HepG2 (cell line): ENCODE data around the gene PGAP3. TPM values are rescaled to one million over a fixed set of nuclear protein-coding genes. Genes with fewer than 3 reads are reported as not detected.

Experiments
- MED8 ChIP-seq: sonication (generic); formaldehyde crosslinking; IDR thresholded peaks from 2 replicates; pipeline ENCODE4 v1.8.1; 2023; ENCODE audit warnings: mild to moderate bottlenecking, missing genetic modification reagents; ENCODE audit not compliant: insufficient replicate concordance
- PAF1 ChIP-seq: IDR thresholded peaks from 2 replicates; pipeline ENCODE4 v1.6.1; 2016; ENCODE audit warnings: missing genetic modification reagents, missing compliant biosample characterization
- RBM22 ChIP-seq: fragments of 200-400 bp; formaldehyde crosslinking; optimal IDR thresholded peaks from 2 replicates; pipeline ENCODE3; 2017; ENCODE audit warnings: mild to moderate bottlenecking, low read length, moderate library complexity
- REL ChIP-seq: sonication (generic); formaldehyde crosslinking; conservative IDR thresholded peaks from 2 replicates; pipeline ENCODE4 v1.8.0; 2022; ENCODE audit warnings: mild to moderate bottlenecking, missing genetic modification reagents, moderate library complexity
- SP140L ChIP-seq: sonication (generic); formaldehyde crosslinking; IDR thresholded peaks from 2 replicates; pipeline ENCODE4 v1.4.0; 2020; ENCODE audit warnings: missing genetic modification reagents, borderline replicate concordance
- ZFX ChIP-seq: sonication (generic); formaldehyde crosslinking; IDR thresholded peaks from 2 replicates; pipeline ENCODE4 v1.4.0; 2020; ENCODE audit warnings: mild to moderate bottlenecking, low read depth, missing genetic modification reagents, moderate library complexity
- ZFY ChIP-seq: sonication (generic); formaldehyde crosslinking; IDR thresholded peaks from 2 replicates; pipeline ENCODE4 v1.4.0; 2020; ENCODE audit warnings: missing genetic modification reagents
- ZNF33A ChIP-seq: sonication (generic); formaldehyde crosslinking; IDR thresholded peaks from 2 replicates; pipeline ENCODE4 v1.5.1; 2020; ENCODE audit warnings: missing genetic modification reagents, mild to moderate bottlenecking, moderate library complexity, borderline replicate concordance
- ZNF383 ChIP-seq: sonication (generic); formaldehyde crosslinking; IDR thresholded peaks from 2 replicates; pipeline ENCODE4 v1.4.0; 2020; ENCODE audit warnings: missing genetic modification reagents, mild to moderate bottlenecking, borderline replicate concordance
- ZNF788 ChIP-seq: sonication (generic); formaldehyde crosslinking; IDR thresholded peaks from 2 replicates; pipeline ENCODE4 v1.5.0; 2020; ENCODE audit warnings: mild to moderate bottlenecking, missing genetic modification reagents, borderline replicate concordance
- ZNF891 ChIP-seq: sonication (generic); formaldehyde crosslinking; IDR thresholded peaks from 2 replicates; pipeline ENCODE4 v1.5.0; 2020; ENCODE audit warnings: mild to moderate bottlenecking, missing genetic modification reagents
- polyA plus RNA-seq, 8 experiments: library from polyadenylated mRNA; depleted of rRNA in 3 of 8; stranded (reverse) in 7 of 8; unstranded in 1 of 8; fragments of >200 nt; fragmentation: Illumina TruSeq in 4 of 8; extraction: Trizol in 4 of 8; gene quantifications; 2 replicates each; pipeline versions ENCODE4 v1.2.1 to v1.2.3, GENCODE V29; 2011 to 2016; ENCODE audit warnings: low read depth in 4 of 8, missing spikeins in 1 of 8, mixed read lengths in 1 of 8; ENCODE audit not compliant: insufficient read depth in 1 of 8
- total RNA-seq, 5 experiments: library from RNA; depleted of rRNA; stranded (reverse); fragments of >200 nt; fragmentation: Illumina TruSeq; extraction: Trizol; gene quantifications; 2 replicates each; pipeline ENCODE4 v1.2.3, GENCODE V29; 2016; ENCODE audit warnings: low read depth in 1 of 5
- TF ChIP-seq, protein P1 (sequence below): sonication (generic); formaldehyde crosslinking; IDR thresholded peaks from 2 replicates; pipeline ENCODE4 v1.5.0; 2020; ENCODE audit warnings: mild to moderate bottlenecking, missing genetic modification reagents
- TF ChIP-seq, protein P2 (sequence below): sonication (generic); formaldehyde crosslinking; IDR thresholded peaks from 2 replicates; pipeline ENCODE4 v1.4.0; 2020; ENCODE audit warnings: missing genetic modification reagents
- TF ChIP-seq, protein P3 (sequence below): sonication (generic); formaldehyde crosslinking; IDR thresholded peaks from 2 replicates; pipeline ENCODE4 v1.4.0; 2020; ENCODE audit warnings: missing genetic modification reagents
- TF ChIP-seq, protein P4 (sequence below): IDR thresholded peaks from 2 replicates; pipeline ENCODE4 v1.6.1; 2016; ENCODE audit warnings: mild to moderate bottlenecking

The PGAP3 gene
- total and polyA plus RNA-seq, 2 of the 13 experiments (the other 11 are each of a cell fraction or from before 2014, with no cell fraction given): 11.9 to 14.6 TPM

DNA sequence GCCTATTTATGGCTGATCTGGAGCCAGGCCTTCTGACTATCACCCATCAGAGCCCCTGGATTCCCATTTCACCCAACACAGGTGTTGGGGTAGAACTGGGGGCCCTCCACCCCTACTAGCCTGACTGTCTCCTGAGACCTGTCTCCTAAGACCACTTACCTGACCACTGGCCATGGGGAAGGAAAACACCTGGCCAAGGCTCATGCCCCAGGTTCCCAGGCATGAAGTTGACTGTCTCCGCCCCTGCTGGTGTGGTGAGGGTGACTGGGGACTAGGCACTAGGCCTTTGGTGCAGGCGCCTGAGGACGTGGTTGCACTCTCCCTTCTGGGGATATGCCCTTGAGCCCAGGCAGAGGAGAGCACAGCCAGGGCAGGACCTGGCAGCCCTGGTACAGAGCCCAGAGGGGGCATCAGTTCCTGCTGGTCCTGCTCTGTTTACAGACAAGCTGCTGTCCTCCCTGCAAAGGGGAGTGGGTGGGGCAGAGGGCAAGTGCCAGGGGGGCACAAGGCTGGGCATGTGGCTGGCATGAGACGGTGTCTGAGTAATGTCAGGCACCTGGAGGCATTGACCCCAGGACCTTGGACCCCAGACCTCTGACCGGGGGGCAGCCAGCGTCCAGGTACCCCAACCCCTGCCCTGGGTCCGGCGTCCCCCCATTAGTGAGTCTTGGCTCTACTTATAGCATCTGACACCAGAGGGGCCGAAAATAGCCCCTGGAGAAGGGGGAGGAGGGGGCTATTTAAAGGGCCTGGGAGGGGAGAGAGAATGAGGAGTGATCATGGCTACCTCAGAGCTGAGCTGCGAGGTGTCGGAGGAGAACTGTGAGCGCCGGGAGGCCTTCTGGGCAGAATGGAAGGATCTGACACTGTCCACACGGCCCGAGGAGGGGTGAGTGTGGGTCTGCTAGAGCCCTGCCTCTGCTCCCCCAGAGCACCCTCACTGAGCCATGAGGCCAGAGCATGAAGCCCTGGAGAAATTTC lies 23.0 kb downstream of the PGAP3 start, which contains the start of gene TCAP (continued):
- TF ChIP-seq, protein P1, sequence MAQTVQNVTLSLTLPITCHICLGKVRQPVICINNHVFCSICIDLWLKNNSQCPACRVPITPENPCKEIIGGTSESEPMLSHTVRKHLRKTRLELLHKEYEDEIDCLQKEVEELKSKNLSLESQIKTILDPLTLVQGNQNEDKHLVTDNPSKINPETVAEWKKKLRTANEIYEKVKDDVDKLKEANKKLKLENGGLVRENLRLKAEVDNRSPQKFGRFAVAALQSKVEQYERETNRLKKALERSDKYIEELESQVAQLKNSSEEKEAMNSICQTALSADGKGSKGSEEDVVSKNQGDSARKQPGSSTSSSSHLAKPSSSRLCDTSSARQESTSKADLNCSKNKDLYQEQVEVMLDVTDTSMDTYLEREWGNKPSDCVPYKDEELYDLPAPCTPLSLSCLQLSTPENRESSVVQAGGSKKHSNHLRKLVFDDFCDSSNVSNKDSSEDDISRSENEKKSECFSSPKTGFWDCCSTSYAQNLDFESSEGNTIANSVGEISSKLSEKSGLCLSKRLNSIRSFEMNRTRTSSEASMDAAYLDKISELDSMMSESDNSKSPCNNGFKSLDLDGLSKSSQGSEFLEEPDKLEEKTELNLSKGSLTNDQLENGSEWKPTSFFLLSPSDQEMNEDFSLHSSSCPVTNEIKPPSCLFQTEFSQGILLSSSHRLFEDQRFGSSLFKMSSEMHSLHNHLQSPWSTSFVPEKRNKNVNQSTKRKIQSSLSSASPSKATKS: no peak
- TF ChIP-seq, protein P2, sequence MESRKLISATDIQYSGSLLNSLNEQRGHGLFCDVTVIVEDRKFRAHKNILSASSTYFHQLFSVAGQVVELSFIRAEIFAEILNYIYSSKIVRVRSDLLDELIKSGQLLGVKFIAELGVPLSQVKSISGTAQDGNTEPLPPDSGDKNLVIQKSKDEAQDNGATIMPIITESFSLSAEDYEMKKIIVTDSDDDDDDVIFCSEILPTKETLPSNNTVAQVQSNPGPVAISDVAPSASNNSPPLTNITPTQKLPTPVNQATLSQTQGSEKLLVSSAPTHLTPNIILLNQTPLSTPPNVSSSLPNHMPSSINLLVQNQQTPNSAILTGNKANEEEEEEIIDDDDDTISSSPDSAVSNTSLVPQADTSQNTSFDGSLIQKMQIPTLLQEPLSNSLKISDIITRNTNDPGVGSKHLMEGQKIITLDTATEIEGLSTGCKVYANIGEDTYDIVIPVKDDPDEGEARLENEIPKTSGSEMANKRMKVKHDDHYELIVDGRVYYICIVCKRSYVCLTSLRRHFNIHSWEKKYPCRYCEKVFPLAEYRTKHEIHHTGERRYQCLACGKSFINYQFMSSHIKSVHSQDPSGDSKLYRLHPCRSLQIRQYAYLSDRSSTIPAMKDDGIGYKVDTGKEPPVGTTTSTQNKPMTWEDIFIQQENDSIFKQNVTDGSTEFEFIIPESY: no peak
- no peak for TF ChIP-seq RBM22
- TF ChIP-seq, protein P3, sequence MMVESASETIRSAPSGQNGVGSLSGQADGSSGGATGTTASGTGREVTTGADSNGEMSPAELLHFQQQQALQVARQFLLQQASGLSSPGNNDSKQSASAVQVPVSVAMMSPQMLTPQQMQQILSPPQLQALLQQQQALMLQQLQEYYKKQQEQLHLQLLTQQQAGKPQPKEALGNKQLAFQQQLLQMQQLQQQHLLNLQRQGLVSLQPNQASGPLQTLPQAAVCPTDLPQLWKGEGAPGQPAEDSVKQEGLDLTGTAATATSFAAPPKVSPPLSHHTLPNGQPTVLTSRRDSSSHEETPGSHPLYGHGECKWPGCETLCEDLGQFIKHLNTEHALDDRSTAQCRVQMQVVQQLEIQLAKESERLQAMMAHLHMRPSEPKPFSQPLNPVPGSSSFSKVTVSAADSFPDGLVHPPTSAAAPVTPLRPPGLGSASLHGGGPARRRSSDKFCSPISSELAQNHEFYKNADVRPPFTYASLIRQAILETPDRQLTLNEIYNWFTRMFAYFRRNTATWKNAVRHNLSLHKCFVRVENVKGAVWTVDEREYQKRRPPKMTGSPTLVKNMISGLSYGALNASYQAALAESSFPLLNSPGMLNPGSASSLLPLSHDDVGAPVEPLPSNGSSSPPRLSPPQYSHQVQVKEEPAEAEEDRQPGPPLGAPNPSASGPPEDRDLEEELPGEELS (CRISPR knock-in tag): no peak
- TF ChIP-seq REL: no peak
- no peak for TF ChIP-seq ZNF33A (CRISPR knock-in tag)
- TF ChIP-seq PAF1 (CRISPR knock-in tag): 0 out of 2 replicates have a peak, but pooled peaks have one; percentile 22
- TF ChIP-seq MED8 (CRISPR knock-in tag): no peak
- peak; percentile 59; the same call in 1 of the 2 replicates for TF ChIP-seq ZNF891
- TF ChIP-seq ZNF383 (CRISPR knock-in tag): no peak
- TF ChIP-seq ZFY (CRISPR knock-in tag): peak; percentile 51; the same call in 1 of the 2 replicates
- TF ChIP-seq, protein P4, sequence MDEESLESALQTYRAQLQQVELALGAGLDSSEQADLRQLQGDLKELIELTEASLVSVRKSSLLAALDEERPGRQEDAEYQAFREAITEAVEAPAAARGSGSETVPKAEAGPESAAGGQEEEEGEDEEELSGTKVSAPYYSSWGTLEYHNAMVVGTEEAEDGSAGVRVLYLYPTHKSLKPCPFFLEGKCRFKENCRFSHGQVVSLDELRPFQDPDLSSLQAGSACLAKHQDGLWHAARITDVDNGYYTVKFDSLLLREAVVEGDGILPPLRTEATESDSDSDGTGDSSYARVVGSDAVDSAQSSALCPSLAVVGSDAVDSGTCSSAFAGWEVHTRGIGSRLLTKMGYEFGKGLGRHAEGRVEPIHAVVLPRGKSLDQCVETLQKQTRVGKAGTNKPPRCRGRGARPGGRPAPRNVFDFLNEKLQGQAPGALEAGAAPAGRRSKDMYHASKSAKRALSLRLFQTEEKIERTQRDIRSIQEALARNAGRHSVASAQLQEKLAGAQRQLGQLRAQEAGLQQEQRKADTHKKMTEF: no peak
- TF ChIP-seq SP140L: no peak
- 0 out of 2 replicates have a peak, but pooled peaks have one; percentile 23 for TF ChIP-seq ZNF788 (CRISPR knock-in tag)
- TF ChIP-seq ZFX: no peak; the same call in 1 of the 2 replicates
